ENCODE measurements around the gene TBC1D20.
"Not testable (repeated sequence)": the region's sequence is repeated elsewhere in the genome, so short reads cannot be mapped to it uniquely, and the experiment has no call there.

Gene TBC1D20

GRCh38 chr20:400128-400453, 62.2 kb downstream of the TBC1D20 start:
- DNase-seq = no peak

GRCh38 chr20:399182-399707, 63.1 kb downstream of the TBC1D20 start:
- no peak for DNase-seq

GRCh38 chr20:397432-398237, 64.7 kb downstream of the TBC1D20 start:
- no peak for DNase-seq

- DNase-seq = no peak
These were observed 65.5 kb downstream of the TBC1D20 start for GRCh38 chr20:396619-397431.

- no peak for DNase-seq
These were observed 66.1 kb downstream of the TBC1D20 start for GRCh38 chr20:396252-396618.

GRCh38 chr20:393296-393695, 69.0 kb downstream of the TBC1D20 start:
- DNase-seq = not testable (repeated sequence)

- no peak for DNase-seq
These were observed 71.2 kb downstream of the TBC1D20 start for GRCh38 chr20:391041-391711.

- DNase-seq = no peak
These were observed 73.1 kb downstream of the TBC1D20 start for GRCh38 chr20:389220-389619.

GRCh38 chr20:388034-388994, 74.0 kb downstream of the TBC1D20 start:
- DNase-seq = no peak

GRCh38 chr20:387520-387919, 74.8 kb downstream of the TBC1D20 start:
- no peak for DNase-seq

GRCh38 chr20:386634-387033, 75.7 kb downstream of the TBC1D20 start:
- DNase-seq = not testable (repeated sequence)
